Retinal pigment epithelial cell (primary cell): Measurements from ENCODE around the gene KIF16B.
"Not testable (repeated sequence)": the region's sequence is repeated elsewhere in the genome, so short reads cannot be mapped to it uniquely, and the experiment has no call there.

Experiments used
- DNase-seq: peaks from one replicate; pipeline ENCODE4 v3.0.0-alpha.2; 2010; ENCODE audit warnings: low read depth
- H3K4me3 ChIP-seq: 2 replicates; pipeline ENCODE4 v1.5.1; 2011; ENCODE audit warnings: mild to moderate bottlenecking, low read length, control low read depth, moderate library complexity
- CTCF ChIP-seq: conservative IDR thresholded peaks from 2 replicates; pipeline ENCODE4 v1.5.1; 2011; ENCODE audit warnings: low read depth, low read length, control low read depth, inconsistent platforms

KIF16B gene

GRCh38 chr20:16608277-16608650 is 35.0 kb upstream of the KIF16B start:
- DNase-seq = no peak
- no peak overlapping the region for H3K4me3 ChIP-seq
- TF ChIP-seq CTCF = no peak

GRCh38 chr20:16607364-16608276 is 34.4 kb upstream of the KIF16B start:
- DNase-seq = no peak
- H3K4me3 ChIP-seq = no peak overlapping the region
- TF ChIP-seq CTCF = no peak

- TF ChIP-seq CTCF = no peak
- no peak for DNase-seq
- H3K4me3 ChIP-seq = no peak overlapping the region
Measured at GRCh38 chr20:16606468-16607070, 33.3 kb upstream of the KIF16B start.

GRCh38 chr20:16601047-16601446 is 27.8 kb upstream of the KIF16B start:
- no peak for TF ChIP-seq CTCF

GRCh38 chr20:16599257-16599656 is 26.0 kb upstream of the KIF16B start:
- TF ChIP-seq CTCF = no peak
- no peak for DNase-seq
- H3K4me3 ChIP-seq = no peak overlapping the region

More at GRCh38 chr20:16601047-16601446, 27.8 kb upstream of the KIF16B start:
- no peak overlapping the region for H3K4me3 ChIP-seq
- DNase-seq = no peak

- DNase-seq = no peak
- no peak overlapping the region for H3K4me3 ChIP-seq
- no peak for TF ChIP-seq CTCF
Measured at GRCh38 chr20:16596991-16597390, 23.7 kb upstream of the KIF16B start.

- H3K4me3 ChIP-seq, DNase-seq: not testable (repeated sequence)
Measured at GRCh38 chr20:16596404-16596803, 23.2 kb upstream of the KIF16B start.
